Body of pancreas (tissue), 4 donors: ENCODE results near the gene AFDN. TPM values are rescaled to one million over a fixed set of nuclear protein-coding genes. Genes with fewer than 3 reads are reported as not detected.

Experiments
- ATAC-seq: fragments of 150-250 bp; one replicate; pipeline ENCODE4 v1.9.1; 2016
- DNase-seq, 4 donors: peaks; one replicate each; pipeline ENCODE4 v3.0.0-alpha.2; 2019
- H3K27ac ChIP-seq, 4 donors: fragments of 200-600 bp; sonication (generic); 1 replicate in 3 of 4; 2 replicates in 1 of 4; pipeline versions ENCODE4 v1.5.1 to v1.6.1; 2016 to 2019; ENCODE audit warnings: mild to moderate bottlenecking in 1 of 4, mixed read lengths in 1 of 4, moderate library complexity in 1 of 4
- H3K27me3 ChIP-seq, 2 donors: fragments of 200-600 bp; sonication (generic); one replicate each; pipeline ENCODE4 v1.6.0; 2016; ENCODE audit warnings: mild to moderate bottlenecking in 1 of 2
- H3K36me3 ChIP-seq, 2 donors: fragments of 200-600 bp; sonication (generic); replicated peaks in 1 of 2; 2 replicates each; pipeline ENCODE4 v1.5.1; 2016; ENCODE audit warnings: low read depth in 2 of 2; ENCODE audit not compliant: insufficient read depth in 1 of 2
- H3K4me1 ChIP-seq: fragments of 200-600 bp; sonication (generic); one replicate; pipeline ENCODE4 v1.6.0; 2016
- H3K4me3 ChIP-seq, 2 donors: fragments of 200-600 bp; sonication (generic); 1 replicate in 1 of 2; 2 replicates in 1 of 2; pipeline ENCODE4 v1.5.1; 2016 to 2019
- H3K9me3 ChIP-seq, 3 donors: fragments of 200-600 bp; sonication (generic); 1 replicate in 2 of 3; 2 replicates in 1 of 3; pipeline ENCODE4 v1.5.1; 2016
- POLR2A ChIP-seq, 3 donors: fragments of 450-650 bp; IDR thresholded peaks; one replicate each; pipeline ENCODE4 v1.6.1; 2016; ENCODE audit warnings: antibody characterized with exemption in 3 of 3, mild to moderate bottlenecking in 2 of 3
- WGBS, 2 donors: methylation state at CpG; one replicate each; pipeline ENCODE4 v1.1.5; 2017; 5-methylcytosine and 5-hydroxymethylcytosine counted together
- intact Hi-C: fragments of 100-400 bp; cut with DNase I; formaldehyde crosslinking; loops from one replicate; pipeline ENCODE4 v1.15.1; 2023
- total RNA-seq, 2 donors: library from RNA; depleted of rRNA; stranded (reverse); fragments of >200 nt; gene quantifications; one replicate each; pipeline ENCODE4 v1.1.0, GENCODE V29; 2016
- TF ChIP-seq, protein P1 (sequence below), 7 experiments: fragments of 450-650 bp in 4 of 7; fragments of 200-600 bp in 3 of 7; sonication (generic) in 3 of 7; IDR thresholded peaks; one replicate each; pipeline ENCODE4 v1.5.1; 2016 to 2019; ENCODE audit warnings: antibody characterized with exemption in 7 of 7

Gene AFDN
- total RNA-seq, 2 donors from 2014 or later, result 160 to 195 TPM

DNA sequence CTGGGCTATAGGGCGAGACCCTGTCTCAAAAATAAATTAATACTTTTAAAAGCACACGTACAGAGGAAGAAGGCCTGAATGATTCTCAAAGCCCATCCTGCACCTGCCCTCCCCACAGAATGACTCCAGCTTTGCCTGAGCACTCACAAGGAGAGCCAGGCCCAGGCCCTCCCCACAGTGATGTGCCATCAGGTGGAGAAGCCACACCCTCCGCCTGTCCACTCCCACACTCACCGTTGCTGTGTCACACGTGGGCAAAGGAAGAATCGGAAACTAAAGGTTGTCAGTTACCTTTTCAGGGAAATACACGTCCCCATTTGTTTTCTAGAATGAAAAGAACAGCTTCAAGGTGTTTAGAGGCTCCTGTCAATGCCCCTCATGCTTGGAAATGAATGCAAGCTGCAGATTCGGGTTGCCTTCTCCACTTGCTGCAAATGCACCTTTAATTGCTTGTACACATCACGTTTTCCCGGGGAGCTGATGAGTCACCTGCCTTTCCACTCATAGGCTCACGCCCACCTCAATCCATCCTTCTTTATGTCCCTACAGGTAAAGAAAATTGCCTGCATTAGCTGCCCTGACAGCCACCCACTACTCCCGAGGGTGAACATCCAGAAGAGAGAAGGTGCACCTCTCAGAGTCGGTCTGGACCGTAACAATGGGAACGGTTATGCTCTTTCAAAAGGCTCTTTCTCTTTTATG lies 45.5 kb upstream of the AFDN start:
- Histone ChIP-seq H3K27me3 (no peaks in the 10 kb centered on the region), H3K27ac (no peak overlapping the region), H3K4me3 (no peak overlapping the region), H3K36me3 (no peaks in the 10 kb centered on the region), H3K4me1 (peaks cover 26% of the 10 kb centered on the region), H3K9me3 (no peaks in the 10 kb centered on the region)
- TF ChIP-seq, protein P1, sequence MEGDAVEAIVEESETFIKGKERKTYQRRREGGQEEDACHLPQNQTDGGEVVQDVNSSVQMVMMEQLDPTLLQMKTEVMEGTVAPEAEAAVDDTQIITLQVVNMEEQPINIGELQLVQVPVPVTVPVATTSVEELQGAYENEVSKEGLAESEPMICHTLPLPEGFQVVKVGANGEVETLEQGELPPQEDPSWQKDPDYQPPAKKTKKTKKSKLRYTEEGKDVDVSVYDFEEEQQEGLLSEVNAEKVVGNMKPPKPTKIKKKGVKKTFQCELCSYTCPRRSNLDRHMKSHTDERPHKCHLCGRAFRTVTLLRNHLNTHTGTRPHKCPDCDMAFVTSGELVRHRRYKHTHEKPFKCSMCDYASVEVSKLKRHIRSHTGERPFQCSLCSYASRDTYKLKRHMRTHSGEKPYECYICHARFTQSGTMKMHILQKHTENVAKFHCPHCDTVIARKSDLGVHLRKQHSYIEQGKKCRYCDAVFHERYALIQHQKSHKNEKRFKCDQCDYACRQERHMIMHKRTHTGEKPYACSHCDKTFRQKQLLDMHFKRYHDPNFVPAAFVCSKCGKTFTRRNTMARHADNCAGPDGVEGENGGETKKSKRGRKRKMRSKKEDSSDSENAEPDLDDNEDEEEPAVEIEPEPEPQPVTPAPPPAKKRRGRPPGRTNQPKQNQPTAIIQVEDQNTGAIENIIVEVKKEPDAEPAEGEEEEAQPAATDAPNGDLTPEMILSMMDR (IDR thresholded peaks at IDR 0.05), result no peak
- no peak for TF ChIP-seq POLR2A (IDR thresholded peaks at IDR 0.05)
- intact Hi-C loops, result no loop called here
- 68 to 72% methylated on average over 15 of the region's 15 CpGs for WGBS, 2 donors
- DNase-seq (no peak), ATAC-seq (no peak)

DNA sequence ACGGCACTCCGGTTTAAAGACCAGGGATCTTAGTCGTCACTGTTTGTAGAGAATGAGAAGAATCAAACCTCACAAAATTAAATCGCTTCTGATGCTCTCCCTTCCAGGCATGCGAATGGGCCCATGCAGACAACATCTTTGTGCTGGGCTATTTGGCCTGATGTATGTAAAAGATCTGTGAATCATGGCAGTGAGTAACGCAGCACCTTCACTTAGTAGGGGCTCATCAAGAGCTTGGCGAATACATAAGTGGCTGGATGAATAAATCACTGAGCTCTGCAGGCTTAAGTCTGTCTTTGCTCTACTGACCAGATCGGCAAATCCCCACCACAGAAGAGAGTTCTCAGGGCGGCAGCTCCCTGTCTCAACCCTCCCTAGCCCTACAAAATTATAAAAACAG lies 44.8 kb upstream of the AFDN start:
- Histone ChIP-seq H3K9me3 (no peaks in the 10 kb centered on the region), H3K27ac (no peak overlapping the region), H3K27me3 (no peaks in the 10 kb centered on the region), H3K36me3 (no peaks in the 10 kb centered on the region), H3K4me3 (no peak overlapping the region), H3K4me1 (peaks cover 26% of the 10 kb centered on the region)
- DNase-seq, result no peak
- intact Hi-C loops, result no loop called here
- no peak for ATAC-seq
- TF ChIP-seq, protein P1 (IDR thresholded peaks at IDR 0.05), result no peak
- TF ChIP-seq POLR2A (IDR thresholded peaks at IDR 0.05), result no peak
- 87 to 89% methylated on average over 9 of the region's 9 CpGs for WGBS, 2 donors

DNA sequence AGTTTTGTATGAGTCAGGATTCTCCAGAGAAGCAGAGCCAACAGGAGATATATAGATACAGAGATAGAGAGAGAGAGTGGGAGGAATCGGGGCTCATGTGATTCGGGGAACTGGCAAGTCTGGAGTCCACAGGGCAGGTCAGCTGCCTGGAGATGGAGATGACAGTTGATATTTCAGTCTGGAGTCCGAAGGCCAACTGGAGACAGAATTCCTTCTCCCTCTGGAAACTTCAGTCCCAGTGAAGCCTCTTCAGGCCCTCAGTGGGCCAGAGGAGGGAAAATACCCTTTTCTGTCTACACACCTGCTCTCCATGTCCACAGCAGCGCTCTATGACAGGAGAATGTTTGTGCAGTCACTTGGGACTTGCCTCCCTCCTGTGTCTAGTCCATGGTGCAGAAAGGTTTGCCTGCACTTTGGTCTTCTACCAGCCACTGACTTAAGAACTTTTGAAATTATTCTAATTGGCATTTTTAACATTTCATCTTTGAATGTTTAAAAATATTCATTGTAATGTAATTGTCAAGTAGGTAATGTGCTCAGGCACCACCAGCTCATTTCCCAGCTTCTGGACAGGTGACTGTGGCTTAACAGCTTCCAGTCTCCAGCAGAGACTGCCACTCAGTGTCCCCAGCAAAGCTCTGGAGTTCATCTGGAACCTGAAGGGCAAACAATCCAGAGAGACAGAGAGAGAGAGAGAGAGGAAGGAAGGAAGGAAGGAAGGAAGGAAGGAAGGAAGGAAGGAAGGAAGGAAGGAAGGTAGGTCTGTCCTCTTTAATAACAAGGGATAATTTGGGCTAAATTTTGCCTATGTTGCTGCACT lies 43.8 kb upstream of the AFDN start:
- ATAC-seq (no peak), DNase-seq (no peak)
- 80 to 87% methylated on average over 4 of the region's 4 CpGs for WGBS, 2 donors
- Histone ChIP-seq H3K27ac (no peak overlapping the region), H3K4me1 (peaks cover 23% of the 10 kb centered on the region), H3K9me3 (no peaks in the 10 kb centered on the region), H3K27me3 (no peaks in the 10 kb centered on the region), H3K36me3 (no peaks in the 10 kb centered on the region), H3K4me3 (no peak overlapping the region)
- no peak for TF ChIP-seq POLR2A (IDR thresholded peaks at IDR 0.05)
- TF ChIP-seq, protein P1 (IDR thresholded peaks at IDR 0.05), result no peak
- intact Hi-C loops, result no loop called here

DNA sequence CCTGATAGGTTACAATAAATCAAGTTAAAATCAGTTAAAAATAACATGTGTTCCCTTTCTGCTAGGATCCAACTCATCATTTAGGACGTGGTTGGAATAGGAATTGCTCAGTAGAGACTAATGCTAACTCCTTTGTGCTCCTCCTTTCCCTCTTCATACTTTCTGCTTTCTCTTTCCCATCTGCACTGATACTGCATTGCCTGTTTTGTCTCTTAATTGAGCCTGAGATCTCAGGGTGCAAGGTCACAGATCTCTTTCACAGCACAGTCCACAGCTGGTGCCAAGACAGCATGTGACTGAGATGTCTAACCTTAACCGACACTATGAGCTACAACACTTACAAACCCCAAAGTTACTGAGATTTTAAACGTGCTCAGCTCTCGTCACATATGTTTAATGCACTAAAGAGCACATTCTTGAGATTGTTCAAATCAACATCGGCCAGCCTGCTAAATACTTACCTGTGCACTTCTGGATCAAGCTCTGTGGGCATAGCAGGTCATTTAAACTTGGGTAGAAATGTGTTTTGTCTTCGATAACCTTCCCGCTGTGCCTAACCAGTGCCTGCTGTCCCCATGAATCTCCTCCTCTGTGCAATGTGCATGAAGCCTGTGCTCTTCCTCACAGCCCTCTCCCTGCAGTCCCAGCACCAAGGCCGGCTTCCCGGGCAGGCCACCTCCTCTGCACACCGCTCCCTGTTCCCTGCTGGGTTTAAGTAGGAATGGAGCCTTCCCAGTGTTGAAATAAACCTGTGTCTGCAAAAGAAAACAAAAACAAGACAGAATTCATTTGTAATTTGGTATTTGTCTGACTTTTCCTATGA lies 39.6 kb upstream of the AFDN start:
- H3K36me3 ChIP-seq, result no peaks in the 10 kb centered on the region
- ATAC-seq, result no peak
- no peak overlapping the region for H3K4me3 ChIP-seq
- DNase-seq, result no peak
- H3K4me1 ChIP-seq, result peaks cover 16% of the 10 kb centered on the region
- intact Hi-C loops, result no loop called here
- TF ChIP-seq, protein P1 (IDR thresholded peaks at IDR 0.05), result no peak
- no peak for TF ChIP-seq POLR2A (IDR thresholded peaks at IDR 0.05)
- peak overlapping the region in 2 of 4 donors; percentile 19 to 24 for H3K27ac ChIP-seq
- no peaks in the 10 kb centered on the region for H3K27me3 ChIP-seq
- WGBS, 2 donors, result 67 to 78% methylated on average over 10 of the region's 10 CpGs
- H3K9me3 ChIP-seq, result no peaks in the 10 kb centered on the region
